Measurements from ENCODE around the gene AGAP3. TPM values are rescaled to one million over a fixed set of nuclear protein-coding genes. Genes with fewer than 3 reads are reported as not detected.

Gene AGAP3
- total and polyA plus RNA-seq, 3 donors from 2014 or later = 44.1 to 90.5 (median 65.6) TPM

- 87 to 94% methylated on average over 9 to 16 of the region's 16 CpGs for WGBS, 2 donors
- H3K9me3 ChIP-seq = no peaks in the 10 kb centered on the region
- H3K36me3 ChIP-seq (ENCODE audit: low read depth, missing control alignments) = no peaks in the 10 kb centered on the region
- no peaks in the 10 kb centered on the region for H3K27me3 ChIP-seq
- no peak for DNase-seq
- no peak overlapping the region for H3K4me3 ChIP-seq
- H3K27ac ChIP-seq = no peak overlapping the region
- intact Hi-C loops (cut with DNase I; ENCODE audit: low total_unique reads) = no loop called here
- no peaks in the 10 kb centered on the region for H3K4me1 ChIP-seq
- TF ChIP-seq CTCF (IDR thresholded peaks at IDR 0.05) (no peak), POLR2A (IDR thresholded peaks at IDR 0.05) (no peak)
Observed at GRCh38 chr7:151185762-151186639, 99.7 kb downstream of the AGAP3 start.

- TF ChIP-seq CTCF (IDR thresholded peaks at IDR 0.05) (no peak), POLR2A (IDR thresholded peaks at IDR 0.05) (no peak)
- Histone ChIP-seq H3K4me1 (no peaks in the 10 kb centered on the region), H3K36me3 (ENCODE audit: low read depth, missing control alignments) (no peaks in the 10 kb centered on the region), H3K27ac (no peak within 1 kb of the TSS), H3K9me3 (no peaks in the 10 kb centered on the region), H3K27me3 (no peaks in the 10 kb centered on the region), H3K4me3 (no peak within 1 kb of the TSS)
- 75 to 79% methylated on average over 12 to 22 of the region's 22 CpGs for WGBS, 2 donors
- DNase-seq = no peak
- intact Hi-C loops (cut with DNase I; ENCODE audit: low total_unique reads) = no loop called here
Observed at GRCh38 chr7:151186640-151187408, 100.5 kb downstream of the AGAP3 start, which contains the start of gene ASB10. Gene ASB10, minus strand, starts transcription at chr7:151187250. Its CDS starts 120 bp downstream, at chr7:151187130.

- intact Hi-C loops (cut with DNase I; ENCODE audit: low total_unique reads) = no loop called here
- WGBS, 2 donors = 84 to 90% methylated on average over 15 to 21 of the region's 22 CpGs
Observed at GRCh38 chr7:151187409-151188251, 101.4 kb downstream of the AGAP3 start.

GRCh38 chr7:151188252-151188542 is 101.9 kb downstream of the AGAP3 start:
- no peaks in the 10 kb centered on the region for H3K4me1 ChIP-seq
- no peak for DNase-seq
- TF ChIP-seq POLR2A (IDR thresholded peaks at IDR 0.05) (no peak), CTCF (IDR thresholded peaks at IDR 0.05) (no peak)
- intact Hi-C loops (cut with DNase I; ENCODE audit: low total_unique reads) = no loop called here
- H3K27me3 ChIP-seq = no peaks in the 10 kb centered on the region
- no peaks in the 10 kb centered on the region for H3K36me3 ChIP-seq (ENCODE audit: low read depth, missing control alignments)
- H3K4me3 ChIP-seq = no peak overlapping the region
- H3K9me3 ChIP-seq = no peaks in the 10 kb centered on the region
- H3K27ac ChIP-seq = no peak overlapping the region
- 63 to 73% methylated on average over 5 of the region's 5 CpGs for WGBS, 2 donors

More at GRCh38 chr7:151187409-151188251, 101.4 kb downstream of the AGAP3 start:
- Histone ChIP-seq H3K27me3 (no peaks in the 10 kb centered on the region), H3K27ac (no peak overlapping the region), H3K4me3 (no peak overlapping the region), H3K4me1 (no peaks in the 10 kb centered on the region), H3K9me3 (no peaks in the 10 kb centered on the region), H3K36me3 (ENCODE audit: low read depth, missing control alignments) (no peaks in the 10 kb centered on the region)
- TF ChIP-seq CTCF (IDR thresholded peaks at IDR 0.05) (no peak), POLR2A (IDR thresholded peaks at IDR 0.05) (no peak)
- DNase-seq = no peak

Data from testis (tissue), 3 donors.